PC-3 (cell line): ENCODE data around the gene GZF1. TPM values are rescaled to one million over a fixed set of nuclear protein-coding genes. Genes with fewer than 3 reads are reported as not detected.

Experiments used
- ATAC-seq: fragments of 200-7000 bp; cut with Tn5 transposase; 2 replicates; pipeline ENCODE4 v1.9.1; 2020; ENCODE audit warnings: mild to moderate bottlenecking, moderate library complexity
- BruUV-seq: library from RNA; stranded (reverse); fragments of 400-500 nt; replicated peaks from 2 replicates; lab custom pipeline; 2021; lab: Mats Ljungman, UMichigan
- CTCF ChIA-PET: fragments of 300-600 bp; sonication (Branson Sonifier 250); formaldehyde crosslinking; loops from one replicate; lab custom pipeline; 2022; ENCODE audit warnings: antibody characterized with exemption; lab: Charles Lee
- POLR2A ChIA-PET: fragments of 300-600 bp; sonication (Branson Sonifier 250); formaldehyde crosslinking; loops from one replicate; lab custom pipeline; 2022; ENCODE audit warnings: antibody characterized with exemption; ENCODE audit not compliant: unreplicated experiment; lab: Charles Lee
- DNase-seq: peaks from one replicate; pipeline ENCODE4 v3.0.0-alpha.2; 2015
- H2AFZ ChIP-seq: fragments of 300-600 bp; sonication (generic); 2 replicates; pipeline ENCODE4 v1.6.0; 2016; ENCODE audit warnings: antibody characterized with exemption, low read length
- H3F3A ChIP-seq: fragments of 300-600 bp; sonication (generic); one replicate; pipeline ENCODE4 v1.6.0; 2017; ENCODE audit warnings: antibody characterized with exemption, low read length, control low read depth, mild to moderate bottlenecking; ENCODE audit not compliant: unreplicated experiment
- H3K27ac ChIP-seq: fragments of 300-600 bp; sonication (generic); 2 replicates; pipeline ENCODE4 v1.5.1; 2016; ENCODE audit warnings: mild to moderate bottlenecking, low read length
- H3K27me3 ChIP-seq: fragments of 300-600 bp; sonication (generic); 2 replicates; pipeline ENCODE4 v1.6.1; 2016; ENCODE audit warnings: low read length, mixed read lengths
- H3K36me3 ChIP-seq: fragments of 300-600 bp; sonication (generic); 2 replicates; pipeline ENCODE4 v1.6.1; 2016; ENCODE audit warnings: low read depth, mixed run types, low read length, mixed read lengths
- H3K4me1 ChIP-seq: fragments of 300-600 bp; sonication (generic); 2 replicates; pipeline ENCODE4 v1.5.1; 2016; ENCODE audit warnings: low read length; ENCODE audit not compliant: insufficient read depth
- H3K4me2 ChIP-seq: fragments of 300-600 bp; sonication (generic); 2 replicates; pipeline ENCODE4 v1.6.0; 2016; ENCODE audit warnings: low read length
- H3K4me3 ChIP-seq: fragments of 300-600 bp; sonication (generic); 2 replicates; pipeline ENCODE4 v1.5.1; 2016; ENCODE audit warnings: mild to moderate bottlenecking, low read length, mixed read lengths
- H3K79me2 ChIP-seq: fragments of 300-600 bp; sonication (generic); 2 replicates; pipeline ENCODE4 v1.6.1; 2017; ENCODE audit warnings: low read length, mixed read lengths
- H3K9ac ChIP-seq: fragments of 300-600 bp; sonication (generic); 2 replicates; pipeline ENCODE4 v1.6.0; 2016; ENCODE audit warnings: mild to moderate bottlenecking, low read length
- H3K9me2 ChIP-seq: fragments of 300-600 bp; sonication (generic); replicated peaks from 2 replicates; pipeline ENCODE4 v1.6.1; 2016; ENCODE audit warnings: mixed run types, low read length, mixed read lengths
- H3K9me3 ChIP-seq: fragments of 300-600 bp; sonication (generic); 2 replicates; pipeline ENCODE4 v1.6.1; 2016; ENCODE audit warnings: low read length, mixed read lengths
- H4K20me1 ChIP-seq: fragments of 300-600 bp; sonication (generic); 2 replicates; pipeline ENCODE4 v1.6.1; 2016; ENCODE audit warnings: low read length, mixed read lengths
- CTCF ChIP-seq: fragments of 300-600 bp; sonication (generic); conservative IDR thresholded peaks from 2 replicates; pipeline ENCODE4 v1.5.1; 2017; ENCODE audit warnings: antibody characterized with exemption, low read depth, mild to moderate bottlenecking, low read length
- EZH2 ChIP-seq: fragments of 300-600 bp; sonication (generic); IDR thresholded peaks from one replicate; pipeline ENCODE4 v1.6.1; 2017; ENCODE audit warnings: antibody characterized with exemption, mild to moderate bottlenecking, low read length; ENCODE audit not compliant: unreplicated experiment
- EZH2phosphoT487 ChIP-seq: fragments of 300-600 bp; sonication (generic); IDR thresholded peaks from 2 replicates; pipeline ENCODE4 v1.6.1; 2018; ENCODE audit warnings: mild to moderate bottlenecking, antibody characterized with exemption, low read length, borderline replicate concordance
- intact Hi-C: fragments of 100-400 bp; cut with micrococcal nuclease; formaldehyde crosslinking; loops from 2 replicates; pipeline ENCODE4 v1.9.0; 2023
- total RNA-seq: library from RNA; depleted of rRNA; stranded (reverse); fragments of >200 nt; gene quantifications from 2 replicates; pipeline ENCODE4 v1.2.3, GENCODE V29; 2014

GZF1 gene
- total RNA-seq, 1 experiment from 2014 or later = 16.0 TPM

GRCh38 chr20:23374441-23374840, 12.5 kb downstream of the GZF1 start:
- ChIA-PET POLR2A (no interaction called here), CTCF (no interaction called here)
- H3K27me3 ChIP-seq = no peaks in the 10 kb centered on the region
- H3K36me3 ChIP-seq = peaks cover 53% of the 10 kb centered on the region
- H3K4me2 ChIP-seq = no peak overlapping the region
- intact Hi-C loops = no loop called here
- no TSS peak for BruUV-seq
- no peaks in the 10 kb centered on the region for H3K4me1 ChIP-seq
- no peaks in the 10 kb centered on the region for H4K20me1 ChIP-seq
- no peak overlapping the region for H3K4me3 ChIP-seq
- H3K9me3 ChIP-seq = no peaks in the 10 kb centered on the region
- no peak overlapping the region for H2AFZ ChIP-seq
- ATAC-seq (no peak), DNase-seq (no peak)
- no peaks in the 10 kb centered on the region for H3F3A ChIP-seq
- TF ChIP-seq EZH2 = no peak
- TF ChIP-seq CTCF = no peak
- TF ChIP-seq EZH2phosphoT487 = no peak
- H3K79me2 ChIP-seq = peaks cover 11% of the 10 kb centered on the region
- H3K9ac ChIP-seq = no peak overlapping the region
- H3K27ac ChIP-seq = no peak overlapping the region
- H3K9me2 ChIP-seq = no peaks in the 10 kb centered on the region

- POLR2A ChIA-PET = interaction anchor here (0.5 kb wide), 1 partner anchor 870 kb away, joined by 3 read pairs; no protein-coding TSS in a partner anchor
- Histone ChIP-seq H4K20me1 (no peaks in the 10 kb centered on the region), H3K79me2 (no peaks in the 10 kb centered on the region), H3K4me3 (no peak overlapping the region), H3K36me3 (peaks cover 49% of the 10 kb centered on the region), H3K27me3 (no peaks in the 10 kb centered on the region), H3K4me2 (no peak overlapping the region), H2AFZ (no peak overlapping the region), H3K9me2 (no peaks in the 10 kb centered on the region), H3F3A (no peaks in the 10 kb centered on the region), H3K9me3 (no peaks in the 10 kb centered on the region), H3K4me1 (no peaks in the 10 kb centered on the region), H3K9ac (no peak overlapping the region), H3K27ac (no peak overlapping the region)
- ATAC-seq = no peak
- no peak for DNase-seq
- BruUV-seq = no TSS peak
- TF ChIP-seq EZH2 (no peak), CTCF (no peak), EZH2phosphoT487 (no peak)
- intact Hi-C loops = no loop called here
- CTCF ChIA-PET = no interaction called here
Observed at GRCh38 chr20:23375827-23376226, 13.8 kb downstream of the GZF1 start.

GRCh38 chr20:23379772-23380171, 17.8 kb downstream of the GZF1 start:
- peaks cover 42% of the 10 kb centered on the region for H3K36me3 ChIP-seq

More at GRCh38 chr20:23379772-23380171, 17.8 kb downstream of the GZF1 start:
- TF ChIP-seq EZH2phosphoT487 (no peak), CTCF (no peak)
- no peaks in the 10 kb centered on the region for H3K9me3 ChIP-seq
- no peaks in the 10 kb centered on the region for H3K27me3 ChIP-seq
- intact Hi-C loops = no loop called here
- ChIA-PET CTCF (no interaction called here), POLR2A (no interaction called here)
- H4K20me1 ChIP-seq = no peaks in the 10 kb centered on the region
- DNase-seq (no peak), ATAC-seq (no peak)
- H3K9me2 ChIP-seq = no peaks in the 10 kb centered on the region
- H2AFZ ChIP-seq = no peak overlapping the region
- H3K4me1 ChIP-seq = no peaks in the 10 kb centered on the region
- no peaks in the 10 kb centered on the region for H3K79me2 ChIP-seq
- BruUV-seq = no TSS peak
- no peak overlapping the region for H3K4me3 ChIP-seq
- no peak overlapping the region for H3K9ac ChIP-seq
- H3K27ac ChIP-seq = no peak overlapping the region
- H3K4me2 ChIP-seq = no peak overlapping the region
- no peaks in the 10 kb centered on the region for H3F3A ChIP-seq
